ENCODE measurements around the gene DPAGT1.
"Not testable (repeated sequence)": the region's sequence is repeated elsewhere in the genome, so short reads cannot be mapped to it uniquely, and the experiment has no call there.

The DPAGT1 gene

GRCh38 chr11:119093942-119094815 is 7.5 kb downstream of the DPAGT1 start:
- DNase-seq = peak in 1 of 2 donors; percentile 36

GRCh38 chr11:119092880-119093842 is 8.5 kb downstream of the DPAGT1 start:
- DNase-seq = no peak

GRCh38 chr11:119091966-119092879 is 9.4 kb downstream of the DPAGT1 start:
- no peak for DNase-seq

- no peak for DNase-seq
These were observed 10.5 kb downstream of the DPAGT1 start for GRCh38 chr11:119091178-119091577.

- no peak for DNase-seq
These were observed 12.3 kb downstream of the DPAGT1 start for GRCh38 chr11:119089319-119089718.

GRCh38 chr11:119088406-119088805 is 13.2 kb downstream of the DPAGT1 start:
- no peak for DNase-seq

GRCh38 chr11:119087747-119088241 is 13.9 kb downstream of the DPAGT1 start:
- DNase-seq = no peak

GRCh38 chr11:119087123-119087522 is 14.5 kb downstream of the DPAGT1 start:
- no peak for DNase-seq

- DNase-seq = no peak
These were observed 16.2 kb downstream of the DPAGT1 start for GRCh38 chr11:119085437-119085847.

GRCh38 chr11:119084663-119085436 is 16.8 kb downstream of the DPAGT1 start, which contains the start of gene HMBS:
Gene HMBS (plus strand): TSS chr11:119084881. CDS start chr11:119085034, 153 bp downstream.
- DNase-seq = peak; percentile 95 to 97

- DNase-seq = peak; percentile 31 to 61
These were observed 19.9 kb downstream of the DPAGT1 start for GRCh38 chr11:119081682-119082260.

- no peak for DNase-seq
These were observed 22.8 kb downstream of the DPAGT1 start for GRCh38 chr11:119078675-119079420.

GRCh38 chr11:119077839-119078238 is 23.8 kb downstream of the DPAGT1 start:
- no peak for DNase-seq

- peak; percentile 94 to 97 for DNase-seq
These were observed 34.1 kb downstream of the DPAGT1 start, which contains the start of gene VPS11 for GRCh38 chr11:119067371-119068222. Gene VPS11 (plus strand): TSS chr11:119067818. CDS start chr11:119067824, 6 bp downstream.

GRCh38 chr11:119065369-119065768 is 36.3 kb downstream of the DPAGT1 start:
- DNase-seq = peak; percentile 48 to 53

- no peak for DNase-seq
These were observed 38.9 kb downstream of the DPAGT1 start for GRCh38 chr11:119062779-119063178.

- no peak for DNase-seq
These were observed 40.4 kb downstream of the DPAGT1 start for GRCh38 chr11:119061256-119061655.

- DNase-seq = not testable (repeated sequence)
These were observed 42.5 kb downstream of the DPAGT1 start for GRCh38 chr11:119059128-119059527.
